DND-41 (cell line): ENCODE measurements around the gene KCNT2.

Experiments used
- ATAC-seq: fragments of 200-7000 bp; cut with Tn5 transposase; 3 replicates; pipeline ENCODE4 v1.9.1; 2021; ENCODE audit warnings: low read depth; ENCODE audit not compliant: insufficient read depth
- DNase-seq: peaks from one replicate; pipeline ENCODE4 v3.0.0-alpha.2; 2020
- H2AFZ ChIP-seq: 2 replicates; pipeline ENCODE4 v1.6.0; 2012; ENCODE audit warnings: low read depth, low read length
- H3K27ac ChIP-seq: 2 replicates; pipeline ENCODE4 v1.5.1; 2012; ENCODE audit warnings: low read length, inconsistent platforms
- H3K27me3 ChIP-seq: fragments of 200-600 bp; sonication (generic); 2 replicates; pipeline ENCODE4 v1.6.0; 2012; ENCODE audit warnings: low read length, mild to moderate bottlenecking, inconsistent platforms; ENCODE audit not compliant: insufficient read depth, poor library complexity
- H3K36me3 ChIP-seq: 2 replicates; pipeline ENCODE4 v1.5.1; 2012; ENCODE audit warnings: low read length, inconsistent platforms; ENCODE audit not compliant: insufficient read depth
- H3K4me1 ChIP-seq: 2 replicates; pipeline ENCODE4 v1.5.1; 2012; ENCODE audit warnings: mild to moderate bottlenecking, low read length; ENCODE audit not compliant: insufficient read depth
- H3K4me2 ChIP-seq: 2 replicates; pipeline ENCODE4 v1.6.0; 2012; ENCODE audit warnings: mild to moderate bottlenecking, moderate library complexity, low read length, inconsistent platforms; ENCODE audit not compliant: insufficient read depth
- H3K4me3 ChIP-seq, 2 experiments: fragments of 200-600 bp in 1 of 2; shearing (Covaris generic) in 1 of 2; 2 replicates each; pipeline ENCODE4 v1.5.1; 2012 to 2016; ENCODE audit warnings: inconsistent platforms in 2 of 2, low read length in 2 of 2, mild to moderate bottlenecking in 2 of 2, low read depth in 1 of 2, moderate library complexity in 1 of 2
- H3K79me2 ChIP-seq: 2 replicates; pipeline ENCODE4 v1.6.0; 2012; ENCODE audit warnings: low read length, inconsistent platforms; ENCODE audit not compliant: insufficient read depth
- H3K9ac ChIP-seq: 2 replicates; pipeline ENCODE4 v1.6.0; 2012; ENCODE audit warnings: low read depth, mild to moderate bottlenecking, inconsistent platforms, low read length, moderate library complexity
- H3K9me3 ChIP-seq: 2 replicates; pipeline ENCODE4 v1.5.1; 2012; ENCODE audit warnings: low read length, moderate library complexity, mild to moderate bottlenecking, inconsistent platforms; ENCODE audit not compliant: insufficient read depth, severe bottlenecking
- H4K20me1 ChIP-seq: 2 replicates; pipeline ENCODE4 v1.6.0; 2012; ENCODE audit warnings: low read length; ENCODE audit not compliant: insufficient read depth
- CTCF ChIP-seq: IDR thresholded peaks from 2 replicates; pipeline ENCODE4 v1.5.1; 2012; ENCODE audit warnings: borderline replicate concordance, low read length, moderate library complexity, mild to moderate bottlenecking; ENCODE audit not compliant: poor library complexity, severe bottlenecking; ENCODE audit errors: extremely low read depth
- EZH2 ChIP-seq: IDR thresholded peaks from 3 replicates; pipeline ENCODE4 v1.6.1; 2012; ENCODE audit warnings: borderline replicate concordance, low read depth, mild to moderate bottlenecking, moderate library complexity, low read length, inconsistent platforms; ENCODE audit not compliant: severe bottlenecking

Gene KCNT2

GRCh38 chr1:196412326-196412725 lies 195.9 kb downstream of the KCNT2 start:
- Histone ChIP-seq H3K79me2 (no peaks in the 10 kb centered on the region), H2AFZ (no peak overlapping the region), H3K9me3 (no peaks in the 10 kb centered on the region), H3K9ac (no peak overlapping the region), H4K20me1 (no peaks in the 10 kb centered on the region), H3K4me1 (no peaks in the 10 kb centered on the region), H3K4me3 (no peak overlapping the region), H3K36me3 (no peaks in the 10 kb centered on the region), H3K4me2 (no peak overlapping the region), H3K27ac (no peak overlapping the region), H3K27me3 (no peaks in the 10 kb centered on the region)
- no peak for TF ChIP-seq EZH2
- TF ChIP-seq CTCF = no peak
- ATAC-seq = no peak
- DNase-seq = no peak

GRCh38 chr1:196410768-196411167 lies 197.5 kb downstream of the KCNT2 start:
- Histone ChIP-seq H3K4me2 (no peak overlapping the region), H3K4me1 (no peaks in the 10 kb centered on the region), H3K36me3 (no peaks in the 10 kb centered on the region), H4K20me1 (no peaks in the 10 kb centered on the region), H3K27me3 (no peaks in the 10 kb centered on the region), H3K9ac (no peak overlapping the region), H3K79me2 (no peaks in the 10 kb centered on the region), H3K27ac (no peak overlapping the region), H2AFZ (no peak overlapping the region), H3K4me3 (no peak overlapping the region), H3K9me3 (no peaks in the 10 kb centered on the region)
- ATAC-seq (no peak), DNase-seq (no peak)
- TF ChIP-seq CTCF = no peak
- TF ChIP-seq EZH2 = no peak

- Histone ChIP-seq H2AFZ (no peak overlapping the region), H3K27me3 (no peaks in the 10 kb centered on the region), H4K20me1 (no peaks in the 10 kb centered on the region), H3K9ac (no peak overlapping the region), H3K27ac (no peak overlapping the region), H3K9me3 (no peaks in the 10 kb centered on the region), H3K79me2 (no peaks in the 10 kb centered on the region), H3K36me3 (no peaks in the 10 kb centered on the region), H3K4me2 (no peak overlapping the region), H3K4me3 (no peak overlapping the region), H3K4me1 (no peaks in the 10 kb centered on the region)
- DNase-seq = no peak
- TF ChIP-seq EZH2 (no peak), CTCF (no peak)
- ATAC-seq = no peak
Observed at GRCh38 chr1:196409586-196409985, 198.7 kb downstream of the KCNT2 start.
